Urinary bladder (tissue), 4 donors: ENCODE data around the gene ACTN4. TPM values are rescaled to one million over a fixed set of nuclear protein-coding genes. Genes with fewer than 3 reads are reported as not detected.
"Not testable (repeated sequence)": the region's sequence is repeated elsewhere in the genome, so short reads cannot be mapped to it uniquely, and the experiment has no call there.

ENCODE experiments used
- DNase-seq: peaks from one replicate; pipeline ENCODE4 v3.0.0-alpha.2; 2015; ENCODE audit errors: extremely low spot score
- H3K27ac ChIP-seq: one replicate; pipeline ENCODE4 v1.5.1; 2013; ENCODE audit warnings: low read depth, mild to moderate bottlenecking, moderate library complexity
- H3K36me3 ChIP-seq: one replicate; pipeline ENCODE4 v1.6.1; 2013; ENCODE audit warnings: mild to moderate bottlenecking, moderate library complexity; ENCODE audit not compliant: insufficient read depth
- H3K4me1 ChIP-seq: one replicate; pipeline ENCODE4 v1.6.1; 2013; ENCODE audit warnings: mild to moderate bottlenecking, moderate library complexity; ENCODE audit not compliant: insufficient read depth
- H3K4me3 ChIP-seq: one replicate; pipeline ENCODE4 v1.5.1; 2013; ENCODE audit warnings: low read depth, low read length
- WGBS: extraction: QIAGEN DNeasy Blood & Tissue Kit; methylation state at CpG from one replicate; pipeline ENCODE4 v1.1.7; 2013; 5-methylcytosine and 5-hydroxymethylcytosine counted together
- polyA plus RNA-seq: library from polyadenylated mRNA; stranded (reverse); fragments of 200-250 nt; gene quantifications from one replicate; pipeline ENCODE4 v1.2.3, GENCODE V29; 2013
- total RNA-seq: library from RNA; depleted of rRNA; stranded (reverse); fragments of >200 nt; gene quantifications from one replicate; pipeline ENCODE4 v1.2.3, GENCODE V29; 2014
- donor health status: healthy with polysubstance abuse.
- donor health status: healthy.

Gene ACTN4
- total and polyA plus RNA-seq, 2 donors = 140 to 304 TPM

- no peak overlapping the region for H3K27ac ChIP-seq
- H3K4me3 ChIP-seq = no peak overlapping the region
- DNase-seq = no peak
- no peaks in the 10 kb centered on the region for H3K4me1 ChIP-seq
- H3K36me3 ChIP-seq = peaks cover 13% of the 10 kb centered on the region
- WGBS = 97% methylated on average over 4 of the region's 4 CpGs
These were observed 21.0 kb upstream of the ACTN4 start for GRCh38 chr19:38626401-38626800.

- no peak for DNase-seq
- H3K4me1 ChIP-seq = no peaks in the 10 kb centered on the region
- no peak overlapping the region for H3K27ac ChIP-seq
- peaks cover 10% of the 10 kb centered on the region for H3K36me3 ChIP-seq
- no peak overlapping the region for H3K4me3 ChIP-seq
- 94% methylated on average over 6 of the region's 6 CpGs for WGBS
These were observed 17.9 kb upstream of the ACTN4 start for GRCh38 chr19:38629568-38629967.

- not testable (repeated sequence) for H3K4me1 ChIP-seq, H3K36me3 ChIP-seq, DNase-seq, H3K4me3 ChIP-seq, H3K27ac ChIP-seq
- 57% methylated on average over 11 of the region's 11 CpGs for WGBS
These were observed 16.1 kb upstream of the ACTN4 start for GRCh38 chr19:38631301-38631700.

GRCh38 chr19:38631811-38632475, 15.5 kb upstream of the ACTN4 start:
- 60% methylated on average over 7 of the region's 7 CpGs for WGBS
- H3K36me3 ChIP-seq, H3K27ac ChIP-seq, DNase-seq, H3K4me1 ChIP-seq, H3K4me3 ChIP-seq: not testable (repeated sequence)

- Histone ChIP-seq H3K36me3 (peaks cover 4% of the 10 kb centered on the region), H3K4me3 (no peak overlapping the region), H3K27ac (no peak overlapping the region), H3K4me1 (no peaks in the 10 kb centered on the region)
- DNase-seq = no peak
- 90% methylated on average over 16 of the region's 16 CpGs for WGBS
These were observed 14.8 kb upstream of the ACTN4 start for GRCh38 chr19:38632476-38633213.

DNA sequence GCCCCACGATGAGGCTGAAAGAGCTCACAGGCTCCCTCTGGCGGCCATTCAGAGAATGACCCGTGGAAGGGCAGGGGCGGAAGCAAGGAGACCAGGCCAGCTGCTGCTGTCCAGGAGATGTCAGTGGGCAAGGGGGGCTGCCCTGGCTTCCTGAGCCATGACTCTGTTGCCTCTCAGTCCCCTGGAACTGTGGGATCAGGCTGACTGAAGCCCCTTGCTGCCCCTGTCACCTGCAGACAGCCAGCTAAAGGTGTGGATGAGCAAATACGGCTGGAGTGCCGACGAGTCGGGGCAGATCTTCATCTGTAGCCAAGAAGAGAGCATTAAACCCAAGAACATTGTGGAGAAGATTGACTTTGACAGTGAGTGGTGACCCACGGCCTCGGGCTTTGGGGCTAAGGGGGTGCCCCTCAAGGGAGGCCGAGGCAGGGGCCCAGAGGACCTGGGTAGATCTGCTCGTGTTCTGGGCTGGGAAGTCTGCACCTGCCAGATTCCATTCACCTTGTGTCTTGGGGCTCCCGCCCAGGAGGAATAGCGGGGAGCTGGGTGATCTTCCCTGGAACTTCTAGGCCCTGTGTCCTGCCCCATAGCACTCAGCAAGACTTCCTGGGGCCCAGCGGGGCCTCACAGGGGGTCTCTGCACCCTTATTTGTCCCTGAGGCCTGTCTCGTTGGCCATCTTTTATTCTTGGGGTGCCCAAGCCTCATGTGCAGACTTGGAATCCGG, 12.5 kb upstream of the ACTN4 start:
- no peak for DNase-seq
- Histone ChIP-seq H3K4me1 (no peaks in the 10 kb centered on the region), H3K27ac (no peak overlapping the region), H3K36me3 (peaks cover 1% of the 10 kb centered on the region), H3K4me3 (no peak overlapping the region)
- 64% methylated on average over 17 of the region's 17 CpGs for WGBS

DNA sequence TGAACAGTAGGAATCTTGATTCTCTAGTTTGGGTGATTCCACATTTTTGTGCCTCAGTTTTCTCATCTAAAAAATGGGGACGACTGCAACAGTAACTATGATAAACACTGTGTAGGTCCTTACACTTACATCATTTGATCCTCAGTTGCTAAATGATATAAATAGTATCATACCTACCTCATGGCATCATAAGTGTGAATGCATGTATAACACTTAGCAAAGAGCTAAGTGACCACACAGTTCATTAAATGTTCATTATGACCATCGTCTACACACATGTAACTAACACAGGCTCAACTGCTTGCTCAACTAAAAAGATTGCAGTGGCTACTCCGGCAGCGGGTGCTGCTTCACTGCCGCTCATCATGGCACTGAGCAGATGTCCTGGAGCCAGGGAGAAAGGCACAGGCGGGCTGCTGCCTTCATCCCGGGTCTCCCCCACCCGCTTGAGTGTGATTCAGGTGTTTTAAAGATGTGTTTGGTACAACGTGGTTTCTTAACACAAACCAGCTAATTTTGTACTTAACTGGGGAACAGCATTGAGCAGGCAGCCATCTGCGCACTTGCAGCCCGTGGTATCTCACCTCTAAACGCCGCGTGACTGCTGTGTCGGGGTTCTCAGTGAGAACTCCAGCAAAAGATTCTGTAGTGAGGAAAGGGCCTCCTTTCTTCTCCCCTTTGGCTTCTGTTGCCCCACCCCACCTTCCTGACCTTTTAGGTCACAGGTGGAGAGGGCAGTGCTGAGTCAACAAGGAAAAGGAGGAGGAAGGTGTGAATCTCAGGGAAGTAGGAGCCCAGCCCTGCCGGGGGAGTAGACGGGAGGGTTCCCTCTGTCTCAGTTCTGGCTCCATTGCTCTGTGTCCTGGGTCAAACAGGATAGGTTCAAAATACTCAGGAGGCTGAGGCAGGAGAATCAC, 11.7 kb upstream of the ACTN4 start:
- Histone ChIP-seq H3K4me1 (no peaks in the 10 kb centered on the region), H3K27ac (no peak overlapping the region), H3K36me3 (no peaks in the 10 kb centered on the region), H3K4me3 (no peak overlapping the region)
- 85% methylated on average over 17 of the region's 17 CpGs for WGBS
- no peak for DNase-seq

DNA sequence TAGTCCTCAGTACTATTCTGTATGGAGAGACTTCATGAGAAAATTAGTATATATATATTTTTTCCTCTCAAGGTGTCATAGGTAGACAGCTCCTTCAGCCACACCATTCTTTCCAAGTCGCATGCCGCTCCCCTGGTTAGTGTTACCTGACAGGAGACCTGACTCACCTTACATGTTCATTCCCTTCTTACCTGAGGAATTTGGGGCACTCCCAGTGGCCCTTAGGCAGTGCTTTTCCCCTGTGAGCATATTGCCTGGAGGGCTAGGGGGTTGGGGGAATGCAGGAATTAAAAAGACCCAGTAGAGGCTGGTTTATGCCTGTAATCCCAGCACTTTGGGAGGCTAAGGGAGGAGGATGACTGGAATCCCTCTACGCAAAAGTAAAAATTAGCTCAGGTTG, 9.0 kb upstream of the ACTN4 start:
- Histone ChIP-seq H3K4me3 (no peak overlapping the region), H3K4me1 (no peaks in the 10 kb centered on the region), H3K36me3 (no peaks in the 10 kb centered on the region), H3K27ac (no peak overlapping the region)
- DNase-seq = no peak
- 95% methylated on average over 3 of the region's 3 CpGs for WGBS

DNA sequence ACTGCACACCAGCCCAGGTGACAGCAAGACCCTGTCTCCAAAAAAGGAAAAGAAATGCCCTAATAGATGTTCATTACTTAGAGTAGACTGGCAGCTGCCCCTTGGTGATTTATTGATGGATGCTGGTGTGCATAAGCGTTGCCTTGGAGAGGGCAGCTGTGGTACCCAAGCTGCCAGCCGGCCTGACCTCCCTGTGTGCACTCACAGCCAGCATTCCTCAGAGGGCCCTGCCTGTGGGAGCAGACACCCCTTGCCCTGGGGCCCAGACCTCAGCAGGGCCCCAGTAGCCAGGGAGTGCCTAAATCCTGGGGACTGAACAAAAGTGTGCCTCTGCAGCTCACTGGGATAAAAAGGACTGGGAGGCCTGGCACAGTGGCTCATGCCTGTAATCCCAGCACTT, 7.8 kb upstream of the ACTN4 start:
- H3K4me1 ChIP-seq = no peaks in the 10 kb centered on the region
- H3K27ac ChIP-seq = no peak overlapping the region
- 84% methylated on average over 2 of the region's 2 CpGs for WGBS

DNA sequence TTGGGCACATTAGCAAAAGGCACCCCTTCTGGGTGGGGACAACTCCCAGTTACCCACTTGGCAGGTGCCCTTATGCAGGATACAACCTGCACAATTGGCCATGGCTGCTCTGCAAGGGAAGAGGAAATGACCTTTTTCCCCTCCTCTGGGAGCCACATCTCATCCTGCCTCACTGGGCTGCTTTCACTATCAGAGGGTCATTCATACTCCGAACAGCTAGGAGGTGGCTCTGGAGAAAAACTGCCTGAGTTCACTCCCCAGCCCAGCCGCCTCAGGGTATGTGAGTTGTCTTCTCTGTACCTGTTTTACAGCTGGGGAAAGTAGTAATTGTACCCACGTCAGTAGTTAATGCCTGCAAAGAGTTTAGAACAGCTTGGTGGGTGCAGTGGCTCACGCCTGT, 7.1 kb upstream of the ACTN4 start:
- no peak overlapping the region for H3K4me3 ChIP-seq
- no peaks in the 10 kb centered on the region for H3K4me1 ChIP-seq
- H3K36me3 ChIP-seq = no peaks in the 10 kb centered on the region
- DNase-seq = no peak
- no peak overlapping the region for H3K27ac ChIP-seq
- WGBS = 72% methylated on average over 4 of the region's 4 CpGs

More for the DNA sequence above, 7.8 kb upstream of the ACTN4 start:
- DNase-seq = no peak
- Histone ChIP-seq H3K4me3 (no peak overlapping the region), H3K36me3 (no peaks in the 10 kb centered on the region)

- H3K4me1 ChIP-seq = no peaks in the 10 kb centered on the region
- WGBS = 77% methylated on average over 9 of the region's 9 CpGs
- no peak overlapping the region for H3K27ac ChIP-seq
- no peak for DNase-seq
- no peaks in the 10 kb centered on the region for H3K36me3 ChIP-seq
- no peak overlapping the region for H3K4me3 ChIP-seq
These were observed 5.3 kb upstream of the ACTN4 start for GRCh38 chr19:38642176-38642575.

DNA sequence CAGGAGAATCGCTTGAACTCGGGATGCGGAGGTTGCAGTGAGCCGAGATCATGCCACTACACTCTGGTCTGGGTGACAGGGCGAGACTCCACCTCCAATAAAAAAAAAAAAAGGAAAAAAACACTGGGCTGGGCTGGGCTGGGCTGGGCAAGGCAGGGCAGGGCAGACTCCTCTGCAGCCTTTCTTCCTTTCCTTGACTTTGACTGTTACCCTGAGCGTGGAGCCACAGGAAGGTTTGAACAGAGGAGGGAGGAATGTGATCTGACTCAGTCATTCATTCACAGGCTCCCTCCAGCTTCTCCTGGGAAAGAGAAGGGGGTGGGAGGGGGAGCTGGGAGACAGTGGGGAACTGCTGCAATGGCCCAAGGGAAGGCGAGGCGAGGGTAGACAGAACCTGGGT, 2.7 kb upstream of the ACTN4 start:
- H3K27ac ChIP-seq = no peak overlapping the region
- no peak overlapping the region for H3K4me3 ChIP-seq
- DNase-seq = no peak
- no peaks in the 10 kb centered on the region for H3K4me1 ChIP-seq
- H3K36me3 ChIP-seq = no peaks in the 10 kb centered on the region
- 85% methylated on average over 8 of the region's 8 CpGs for WGBS
